SH-SY5Y (cell line): Measurements from ENCODE around the gene LRWD1.

Source experiments
- GATA2 ChIP-seq: IDR thresholded peaks from 2 replicates; pipeline ENCODE4 v1.6.1; 2011; ENCODE audit warnings: mild to moderate bottlenecking, low read depth, low read length
- GATA3 ChIP-seq: IDR thresholded peaks from 2 replicates; pipeline ENCODE4 v1.6.1; 2011; ENCODE audit warnings: low read depth, mild to moderate bottlenecking, low read length, moderate library complexity

GRCh38 chr7:102471791-102472125 lies 7.0 kb downstream of the LRWD1 start:
- TF ChIP-seq GATA2 (no peak), GATA3 (no peak)
